Kasumi-1 (cell line): ENCODE results near the gene HBA1.
"Not testable (repeated sequence)": the region's sequence is repeated elsewhere in the genome, so short reads cannot be mapped to it uniquely, and the experiment has no call there.

Experiments
- DNase-seq, 2 experiments: peaks; one replicate each; lab custom pipeline; 2025; lab: John Stamatoyannopoulos, UW

HBA1 gene

GRCh38 chr16:175011-175949 is 1.2 kb upstream of the HBA1 start:
- no peak for DNase-seq

GRCh38 chr16:176006-176405 is 474 bp upstream of the HBA1 start:
- DNase-seq, result not testable (repeated sequence)

- DNase-seq, result peak; percentile 66 to 99
Measured at GRCh38 chr16:177394-177822, 928 bp downstream of the HBA1 start.

GRCh38 chr16:177981-178667 is 1.6 kb downstream of the HBA1 start:
- peak; percentile 10 to 32 for DNase-seq

- DNase-seq, result no peak
Measured at GRCh38 chr16:178668-179015, 2.2 kb downstream of the HBA1 start.

GRCh38 chr16:179211-180092 is 3.0 kb downstream of the HBA1 start:
- no peak for DNase-seq

GRCh38 chr16:180101-180675 is 3.7 kb downstream of the HBA1 start, which contains the start of gene HBQ1:
Gene HBQ1, plus strand, starts transcription at chr16:180459. Its CDS starts 28 bp downstream, at chr16:180487.
- DNase-seq, result peak in 1 of 2 experiments; percentile 3

- peak; percentile 19 to 35 for DNase-seq
Measured at GRCh38 chr16:180681-181564, 4.4 kb downstream of the HBA1 start.

- peak in 1 of 2 experiments; percentile 12 for DNase-seq
Measured at GRCh38 chr16:181565-182021, 5.1 kb downstream of the HBA1 start.

- DNase-seq, result no peak
Measured at GRCh38 chr16:183005-183404, 6.5 kb downstream of the HBA1 start.

- no peak for DNase-seq
Measured at GRCh38 chr16:185213-185612, 8.7 kb downstream of the HBA1 start.

GRCh38 chr16:185691-186090 is 9.2 kb downstream of the HBA1 start:
- no peak for DNase-seq

GRCh38 chr16:187330-187729 is 10.8 kb downstream of the HBA1 start:
- DNase-seq, result no peak

GRCh38 chr16:188674-189073 is 12.2 kb downstream of the HBA1 start:
- no peak for DNase-seq

- no peak for DNase-seq
Measured at GRCh38 chr16:189604-190186, 13.2 kb downstream of the HBA1 start.

- DNase-seq, result no peak
Measured at GRCh38 chr16:191831-192230, 15.4 kb downstream of the HBA1 start.

GRCh38 chr16:192686-193085 is 16.2 kb downstream of the HBA1 start:
- DNase-seq, result no peak

- no peak for DNase-seq
Measured at GRCh38 chr16:193441-193840, 17.0 kb downstream of the HBA1 start.

- DNase-seq, result no peak
Measured at GRCh38 chr16:194516-194915, 18.0 kb downstream of the HBA1 start.

- no peak for DNase-seq
Measured at GRCh38 chr16:200388-200787, 23.9 kb downstream of the HBA1 start.
